Fibroblast of skin of left biceps (primary cell): ENCODE results near the gene KLHL17.
A peak's percentile ranks its signal among the peaks of the same experiment; 100 is the strongest.

Experiments
- DNase-seq, 2 experiments: peaks; one replicate each; pipeline ENCODE4 v3.0.0-alpha.2; 2013; ENCODE audit warnings: low read depth in 2 of 2

KLHL17 gene

DNA sequence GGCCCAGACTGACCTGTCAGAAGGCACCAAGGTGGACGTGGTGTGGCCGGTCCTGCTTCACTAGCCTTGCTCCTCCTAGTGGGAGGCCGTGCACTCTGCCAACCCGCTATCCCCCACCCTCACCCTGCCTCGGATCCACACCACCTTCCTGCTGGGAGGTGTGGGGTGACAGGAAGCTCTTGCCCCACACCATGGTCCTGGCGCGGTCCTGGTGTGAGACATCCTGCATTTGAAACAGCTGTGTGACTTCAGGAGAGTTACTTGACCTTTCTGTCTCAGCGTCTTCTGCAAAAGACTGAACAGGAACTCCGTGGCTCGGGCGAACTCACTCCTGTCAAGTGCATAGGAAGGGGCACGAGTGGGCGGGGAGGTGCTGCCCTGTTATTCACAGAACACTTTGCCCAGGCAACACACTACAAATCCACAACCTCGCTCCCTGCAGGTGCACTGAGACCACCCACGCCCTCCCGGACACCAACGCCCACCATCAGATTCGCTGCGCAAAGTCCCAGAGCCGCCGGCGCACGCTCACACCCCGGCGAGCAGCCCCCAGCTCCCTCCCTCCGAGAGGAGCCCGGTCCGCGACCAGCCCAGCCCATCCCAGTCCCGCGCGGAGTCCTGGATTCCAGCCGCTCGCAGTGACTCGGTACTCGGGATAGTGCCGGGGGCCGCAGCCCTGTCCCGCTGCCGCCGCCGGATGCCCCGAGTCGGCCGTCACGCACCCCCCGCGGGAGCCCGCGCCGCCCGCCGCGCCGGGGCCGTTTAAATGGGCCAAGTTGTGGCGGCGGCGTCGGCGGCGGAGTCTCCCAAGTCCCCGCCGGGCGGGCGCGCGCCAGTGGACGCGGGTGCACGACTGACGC is 37.0 kb upstream of the KLHL17 start, which contains the start of gene SAMD11:
Gene SAMD11 (plus strand): TSS at position 793 of the 860 bp plus-strand sequence. CDS start 509 bp downstream, outside the sequence.
- DNase-seq, result peak; percentile 75 to 77

DNA sequence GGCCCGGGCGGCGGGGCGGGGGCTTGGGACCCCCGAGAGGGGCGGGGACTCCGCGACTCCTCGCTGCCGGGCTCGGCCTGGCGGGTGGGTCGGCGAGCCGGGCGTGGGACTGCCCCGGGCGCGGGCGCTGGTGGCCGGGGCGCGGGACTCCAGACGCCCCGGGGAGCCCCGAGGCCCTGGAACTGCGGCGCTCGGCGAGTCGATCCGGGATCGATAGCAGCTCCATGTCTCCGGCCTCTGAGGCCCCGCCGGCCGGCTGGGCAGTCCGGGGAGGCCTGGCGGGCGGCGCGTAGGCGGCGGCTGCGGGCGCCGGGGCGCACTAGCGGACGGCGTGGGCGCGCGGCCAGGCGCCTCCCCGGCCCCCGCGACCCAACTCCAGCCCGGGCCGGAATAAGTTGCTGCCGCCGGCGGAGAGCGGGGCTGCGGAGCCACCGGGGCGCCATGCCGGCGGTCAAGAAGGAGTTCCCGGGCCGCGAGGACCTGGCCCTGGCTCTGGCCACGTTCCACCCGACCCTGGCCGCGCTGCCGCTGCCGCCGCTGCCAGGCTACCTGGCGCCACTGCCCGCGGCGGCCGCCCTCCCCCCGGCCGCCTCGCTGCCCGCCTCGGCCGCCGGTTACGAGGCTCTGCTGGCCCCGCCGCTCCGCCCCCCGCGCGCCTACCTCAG is 36.3 kb upstream of the KLHL17 start:
- DNase-seq, result no peak

DNA sequence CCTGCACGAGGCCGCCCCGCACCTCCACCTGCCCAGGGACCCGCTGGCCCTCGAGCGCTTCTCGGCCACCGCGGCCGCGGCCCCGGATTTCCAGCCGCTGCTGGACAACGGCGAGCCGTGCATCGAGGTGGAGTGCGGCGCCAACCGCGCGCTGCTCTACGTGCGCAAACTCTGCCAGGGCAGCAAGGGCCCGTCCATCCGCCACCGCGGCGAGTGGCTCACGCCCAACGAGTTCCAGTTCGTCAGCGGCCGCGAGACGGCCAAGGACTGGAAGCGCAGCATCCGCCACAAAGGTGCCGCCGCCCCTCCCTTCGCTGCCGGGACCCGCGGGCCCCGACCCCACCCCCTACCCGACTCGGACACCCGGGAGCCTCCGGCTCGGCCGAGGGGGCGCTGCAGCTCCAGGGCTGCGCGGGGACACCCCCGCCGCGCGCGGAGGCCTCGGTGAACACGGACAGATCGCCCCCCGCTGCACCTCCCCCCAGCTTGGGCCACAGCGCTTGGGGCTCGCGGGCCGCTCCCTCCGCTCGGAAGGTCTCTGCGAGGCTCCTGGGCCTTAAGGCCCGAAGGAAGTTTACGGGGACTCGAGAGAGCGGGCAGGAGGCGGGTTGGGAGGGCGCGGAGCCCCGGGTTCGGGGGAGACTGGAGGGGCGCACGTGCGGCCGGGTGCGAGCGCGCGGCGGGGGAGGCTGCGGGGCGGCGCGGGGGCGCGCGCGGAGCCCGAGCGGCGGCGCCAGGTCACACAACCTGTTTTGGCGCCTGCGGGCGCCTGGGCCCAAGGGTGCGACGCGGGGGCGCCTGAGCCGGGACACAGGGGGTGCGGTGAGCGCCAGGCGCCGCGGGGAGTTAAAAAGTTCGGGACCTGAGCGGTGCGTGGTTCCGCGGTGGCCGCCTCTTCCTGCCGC is 35.5 kb upstream of the KLHL17 start:
- DNase-seq, result no peak

DNA sequence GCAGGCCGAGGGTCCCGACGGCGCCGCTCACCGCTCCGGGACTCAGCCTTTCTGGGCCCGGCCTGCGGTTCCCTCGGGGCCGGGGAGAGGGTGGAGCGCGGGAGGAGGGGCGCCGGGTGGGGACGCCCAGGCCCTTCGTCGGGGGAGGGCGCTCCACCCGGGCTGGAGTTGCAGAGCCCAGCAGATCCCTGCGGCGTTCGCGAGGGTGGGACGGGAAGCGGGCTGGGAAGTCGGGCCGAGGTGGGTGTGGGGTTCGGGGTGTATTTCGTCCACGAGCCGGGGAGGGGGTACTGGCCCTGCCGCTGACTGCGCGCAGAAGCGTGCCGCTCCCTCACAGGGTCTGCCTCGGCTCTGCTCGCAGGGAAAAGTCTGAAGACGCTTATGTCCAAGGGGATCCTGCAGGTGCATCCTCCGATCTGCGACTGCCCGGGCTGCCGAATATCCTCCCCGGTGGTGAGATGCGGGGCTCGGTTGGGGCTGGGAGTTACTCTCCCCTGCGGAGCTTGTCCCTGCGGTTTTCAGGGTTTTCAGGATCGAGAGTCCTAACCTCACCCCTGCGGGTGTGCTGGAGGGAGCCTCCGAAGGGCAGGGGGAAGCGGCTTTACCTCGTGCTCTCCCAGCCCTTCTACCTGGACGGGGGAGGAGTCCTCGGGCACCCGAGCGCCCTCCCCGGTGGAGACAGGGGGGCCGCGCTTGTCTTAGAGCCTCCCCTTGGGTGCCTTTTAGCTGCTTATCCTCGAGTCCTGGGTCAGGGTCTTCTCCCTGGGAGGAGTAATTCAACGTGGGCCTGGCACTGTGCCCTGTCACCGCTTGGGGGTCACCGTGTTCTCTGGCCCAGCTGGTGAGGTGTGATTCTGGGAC is 34.6 kb upstream of the KLHL17 start:
- DNase-seq, result no peak

DNA sequence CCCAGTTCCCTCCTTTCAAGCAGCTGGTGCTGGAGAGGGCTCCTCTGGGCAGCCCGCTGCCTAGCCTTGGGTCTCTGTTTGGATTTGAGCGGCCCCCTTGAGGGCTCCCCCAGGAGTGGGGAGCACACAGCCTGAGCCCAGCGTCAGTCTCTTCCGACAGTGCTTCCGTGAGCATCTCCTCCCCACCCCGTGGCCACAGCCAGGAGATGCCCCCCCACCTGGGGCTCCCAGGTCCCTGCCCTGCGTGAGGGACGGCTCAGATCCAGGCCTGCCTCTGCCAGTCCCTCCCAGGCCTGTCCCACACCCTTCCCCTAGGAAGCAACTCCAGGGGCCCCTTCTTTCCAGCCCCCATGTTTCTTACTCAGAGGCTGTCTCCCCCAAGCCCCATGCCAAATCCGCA is 33.1 kb upstream of the KLHL17 start:
- DNase-seq, result no peak

DNA sequence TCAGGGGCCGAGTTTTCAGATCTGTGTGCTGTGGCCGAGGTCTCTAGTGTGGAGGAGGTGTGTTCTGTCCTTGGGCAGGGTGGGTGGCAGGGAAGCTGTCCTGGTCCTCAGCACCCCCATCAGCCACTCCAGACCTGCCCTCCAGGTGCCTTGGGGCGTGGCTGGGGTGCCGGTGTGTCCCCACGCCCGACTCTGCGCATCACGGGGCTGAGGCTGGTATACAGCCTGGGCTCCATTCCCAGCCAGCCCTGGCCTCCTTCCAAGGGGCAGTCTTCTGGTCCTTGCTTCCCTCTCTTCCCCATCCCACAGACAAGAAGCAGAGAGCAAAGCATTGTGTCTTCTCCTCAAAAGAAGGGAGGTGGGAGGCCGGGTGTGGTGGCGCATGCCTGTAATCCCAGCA is 32.6 kb upstream of the KLHL17 start:
- no peak for DNase-seq

DNA sequence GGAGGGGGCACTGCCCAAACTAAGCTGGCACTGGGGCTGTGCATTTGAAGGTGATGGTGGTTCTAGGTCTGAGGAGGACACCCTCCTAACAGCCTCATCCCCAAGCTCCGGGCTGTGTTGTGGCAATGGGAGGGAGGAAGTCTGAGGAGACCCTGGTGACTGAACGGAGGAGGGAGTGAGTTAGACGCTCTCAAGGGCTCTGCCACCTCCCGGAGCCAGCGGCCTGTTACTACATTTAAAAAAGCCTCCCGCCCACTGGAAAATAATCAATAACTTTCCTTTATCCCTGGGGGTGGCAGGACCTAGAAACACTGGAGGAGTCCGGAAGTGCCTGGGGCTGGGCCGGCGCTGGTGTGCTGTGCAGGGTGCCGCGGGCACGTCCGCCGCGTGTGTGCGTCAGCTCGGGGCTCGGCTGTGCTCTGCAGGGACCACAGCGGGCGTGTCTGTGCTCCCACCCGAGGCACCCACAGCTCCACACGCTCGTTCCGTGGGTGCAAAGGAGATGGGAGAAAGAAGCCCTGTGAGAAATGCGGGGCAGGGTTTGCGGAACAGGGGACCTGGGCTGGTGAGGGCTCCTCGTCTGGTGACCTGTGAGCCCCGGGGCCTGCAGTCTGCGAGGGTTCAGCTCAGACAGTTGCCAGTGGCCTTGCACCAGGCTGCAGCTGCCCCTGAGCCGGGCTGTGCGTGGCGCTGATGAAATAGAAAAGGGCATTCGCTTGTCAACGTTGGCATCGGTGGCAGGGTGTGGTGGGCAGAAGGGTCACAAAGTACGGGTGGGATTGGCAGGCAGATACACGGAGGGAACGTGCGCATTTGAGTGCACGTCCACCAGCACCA is 31.3 kb upstream of the KLHL17 start:
- DNase-seq, result no peak

DNA sequence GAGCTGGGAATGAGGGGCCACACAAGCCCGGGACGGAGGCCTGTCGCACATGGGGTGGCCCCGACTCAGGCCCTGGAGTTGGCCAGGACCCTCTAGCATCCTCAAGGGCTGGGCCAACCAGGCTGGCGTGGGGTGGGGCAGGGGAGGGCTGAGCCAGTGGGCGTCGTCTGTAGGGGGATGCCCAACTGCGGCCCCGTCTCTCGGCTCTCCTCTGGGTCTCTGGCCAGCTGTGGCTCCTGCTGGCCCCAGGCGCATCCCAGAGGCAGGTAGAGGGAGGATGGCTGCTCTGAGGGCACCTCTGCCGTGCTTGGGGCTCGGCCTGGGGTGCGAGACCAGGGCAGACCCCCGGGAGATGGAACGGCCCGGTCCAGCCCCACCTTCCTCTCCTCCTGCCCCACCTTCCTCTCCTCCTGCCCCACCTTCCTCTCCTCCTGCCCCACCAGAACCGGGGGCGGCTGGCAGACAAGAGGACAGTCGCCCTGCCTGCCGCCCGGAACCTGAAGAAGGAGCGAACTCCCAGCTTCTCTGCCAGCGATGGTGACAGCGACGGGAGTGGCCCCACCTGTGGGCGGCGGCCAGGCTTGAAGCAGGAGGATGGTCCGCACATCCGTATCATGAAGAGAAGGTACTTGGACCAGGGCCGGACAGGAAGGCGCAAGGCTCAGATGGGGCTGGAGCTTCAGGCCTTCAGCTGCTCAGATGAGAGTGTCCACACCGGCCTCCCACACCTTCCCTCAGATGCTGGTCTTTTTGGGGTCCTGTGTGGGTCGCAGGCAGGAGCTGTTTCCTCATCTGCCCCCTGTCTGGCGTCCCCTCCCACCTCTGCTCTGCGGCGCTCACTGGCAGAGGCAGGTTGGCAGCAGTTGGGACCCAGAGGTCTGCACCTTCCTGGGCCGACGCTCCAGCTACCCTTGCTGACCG is 30.4 kb upstream of the KLHL17 start:
- DNase-seq, result no peak

DNA sequence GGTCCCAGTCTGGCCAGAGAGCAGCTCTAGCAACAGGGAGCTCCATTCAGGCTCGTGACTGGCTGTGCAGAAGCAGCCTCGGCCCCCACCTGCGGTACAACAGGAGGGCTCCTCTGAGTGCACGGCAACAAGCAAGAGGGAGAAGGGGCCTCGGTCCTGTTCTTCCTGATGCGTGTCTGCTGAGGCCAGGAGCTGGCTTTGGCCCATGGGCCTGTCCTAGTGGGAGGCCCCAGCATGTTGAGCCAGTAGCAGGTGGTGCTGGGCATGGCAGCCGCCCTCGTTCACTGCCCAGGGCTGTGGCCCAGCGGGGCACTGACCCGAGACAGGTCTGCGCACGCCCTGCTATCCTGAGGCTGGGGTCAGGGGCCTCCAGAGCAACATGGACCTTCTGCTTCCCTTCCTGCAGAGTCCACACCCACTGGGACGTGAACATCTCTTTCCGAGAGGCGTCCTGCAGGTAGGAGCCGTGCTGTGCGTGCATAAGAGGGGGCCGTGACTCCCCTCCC is 29.7 kb upstream of the KLHL17 start:
- DNase-seq, result no peak

DNA sequence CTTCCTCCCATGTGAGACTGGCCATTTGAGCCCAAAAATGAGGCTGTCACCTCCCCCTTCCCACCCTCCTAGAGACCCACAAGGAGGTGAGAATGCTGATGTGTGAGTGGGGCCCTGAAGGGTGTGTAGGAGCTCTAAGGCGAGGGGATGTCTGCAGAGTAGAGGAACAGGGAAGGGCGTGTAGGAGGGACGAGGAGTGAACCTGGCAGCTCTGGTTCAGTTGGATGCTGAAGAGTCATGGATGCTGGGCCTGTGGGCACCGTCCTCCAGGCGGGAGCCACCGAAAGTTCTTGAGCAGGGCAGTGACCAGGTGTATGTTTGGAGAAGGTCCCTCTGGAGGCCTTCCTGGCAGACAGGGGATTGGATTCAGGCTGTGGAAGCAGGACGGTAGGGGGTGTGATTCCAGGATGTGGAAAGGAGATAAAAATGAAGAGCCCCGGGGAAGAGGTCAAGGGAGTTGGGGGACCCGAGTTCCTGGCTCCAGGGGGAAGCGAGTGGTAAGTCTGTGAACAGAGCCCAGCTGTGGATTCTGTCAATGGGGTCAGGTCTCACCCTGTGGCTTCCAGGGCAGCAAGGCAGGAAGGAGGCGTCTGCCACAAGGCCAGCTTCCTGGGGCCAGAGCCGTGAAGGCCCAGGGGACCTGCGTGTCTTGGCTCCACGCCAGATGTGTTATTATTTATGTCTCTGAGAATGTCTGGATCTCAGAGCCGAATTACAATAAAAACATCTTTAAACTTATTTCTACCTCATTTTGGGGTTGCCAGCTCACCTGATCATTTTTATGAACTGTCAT is 28.8 kb upstream of the KLHL17 start:
- no peak for DNase-seq

DNA sequence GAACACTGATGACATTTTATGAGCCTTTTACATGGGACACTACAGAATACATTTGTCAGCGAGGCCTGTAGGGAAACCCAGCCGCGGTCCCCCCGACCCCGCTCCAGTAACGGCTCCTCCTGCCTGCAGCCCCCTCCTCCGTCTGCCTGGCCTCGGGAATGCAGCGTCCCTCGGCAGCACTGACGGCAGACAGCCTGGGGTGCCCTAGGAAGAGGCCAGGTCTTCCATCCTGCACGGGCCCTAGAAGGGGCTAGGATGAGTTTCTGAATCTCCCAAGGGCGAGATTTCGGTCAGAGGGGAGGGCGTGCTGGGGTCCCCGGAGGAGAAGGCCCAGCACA is 28.2 kb upstream of the KLHL17 start:
- no peak for DNase-seq

DNA sequence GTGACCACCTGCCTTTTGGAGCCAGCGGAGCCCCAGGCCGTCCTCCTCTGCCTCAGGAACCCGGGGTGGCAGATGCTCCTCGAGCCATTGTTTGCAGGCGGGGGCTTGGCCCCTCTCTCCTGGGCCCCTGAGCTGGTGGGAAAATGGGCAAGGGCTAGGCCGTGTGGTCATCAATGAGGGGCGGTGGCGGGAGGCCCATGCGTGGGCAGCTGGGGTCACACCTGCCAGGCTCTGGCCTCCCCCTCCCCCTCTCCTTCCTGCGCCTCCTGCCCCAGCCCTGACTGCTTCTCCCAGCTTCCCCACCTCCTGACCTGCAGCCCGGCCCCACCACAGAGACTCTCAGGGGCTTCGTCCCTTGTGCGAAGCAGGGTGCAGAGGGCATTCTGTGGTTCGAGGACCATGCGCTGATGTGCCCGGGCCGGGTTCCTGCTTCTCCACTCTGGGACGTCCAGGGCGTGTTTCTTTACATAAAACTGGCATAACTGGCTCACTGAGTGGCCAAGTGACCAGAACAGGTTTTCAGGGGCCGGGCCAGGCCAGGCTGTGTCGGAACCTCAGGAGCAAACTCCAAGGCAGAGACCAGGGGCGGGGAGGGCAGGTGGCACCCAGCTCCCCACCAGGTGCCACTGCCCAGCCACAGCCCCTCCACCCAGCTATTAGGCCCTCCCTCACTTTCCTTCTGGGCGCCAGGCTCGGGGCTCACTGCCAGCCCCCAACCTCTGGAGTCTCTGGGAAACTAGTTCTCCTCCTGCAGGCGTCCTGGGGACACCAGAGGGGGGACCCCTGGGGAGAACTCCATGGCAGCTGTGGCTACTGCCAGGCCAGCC is 27.4 kb upstream of the KLHL17 start:
- DNase-seq, result no peak

DNA sequence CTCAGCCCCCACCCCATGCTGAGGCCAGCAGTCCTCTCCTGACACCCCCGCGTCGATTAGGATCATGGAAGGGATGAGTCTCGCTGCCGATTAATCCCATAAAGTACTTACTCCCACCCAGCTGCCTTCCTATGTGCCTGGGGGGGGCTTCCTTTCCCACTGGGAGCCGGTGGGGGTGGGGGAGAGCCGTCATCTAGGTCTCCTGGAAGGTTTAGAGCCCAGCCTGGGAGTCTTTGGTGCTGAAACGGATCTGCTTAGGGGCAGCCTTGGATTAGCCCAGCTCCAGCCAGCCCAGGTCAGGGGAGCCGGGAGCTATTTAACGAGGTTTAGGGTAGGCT is 26.8 kb upstream of the KLHL17 start:
- DNase-seq, result no peak

DNA sequence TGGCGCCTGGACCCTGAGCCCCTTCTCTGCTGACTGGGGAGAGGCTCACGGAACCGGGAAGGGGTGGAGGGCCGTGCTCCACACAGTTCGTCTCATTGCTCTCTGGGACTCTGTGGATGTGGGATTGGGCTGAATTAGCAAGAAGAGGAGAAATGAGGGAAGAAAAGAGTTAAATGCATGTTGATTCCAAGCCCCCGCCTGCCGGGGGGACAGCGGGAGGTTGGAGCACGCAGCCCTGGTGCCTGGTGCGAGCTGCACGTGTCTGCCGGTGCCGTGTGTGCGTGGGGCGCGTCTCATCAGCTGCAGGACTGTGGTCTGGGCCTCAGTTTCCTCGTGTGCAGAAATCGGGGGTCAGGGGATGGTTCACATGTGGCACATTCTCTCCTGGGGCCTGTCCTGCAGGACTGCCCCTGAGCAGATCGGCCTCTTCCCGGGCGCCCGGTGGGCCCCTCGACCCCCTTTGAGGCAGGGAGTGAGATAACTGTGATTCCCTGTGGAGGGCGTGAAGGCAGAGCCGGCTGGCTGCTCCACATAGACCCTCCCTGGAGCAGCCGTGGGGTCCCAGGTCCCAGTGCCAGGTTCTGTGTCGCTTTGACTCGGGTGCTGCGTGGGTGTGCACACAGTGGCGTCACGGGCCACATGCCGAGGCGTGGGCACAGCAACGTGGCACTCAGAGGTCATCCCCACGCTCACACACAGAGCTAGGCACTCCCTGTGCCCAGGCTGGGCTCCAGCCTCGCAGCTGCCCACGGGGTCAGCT is 25.2 kb upstream of the KLHL17 start:
- no peak for DNase-seq

DNA sequence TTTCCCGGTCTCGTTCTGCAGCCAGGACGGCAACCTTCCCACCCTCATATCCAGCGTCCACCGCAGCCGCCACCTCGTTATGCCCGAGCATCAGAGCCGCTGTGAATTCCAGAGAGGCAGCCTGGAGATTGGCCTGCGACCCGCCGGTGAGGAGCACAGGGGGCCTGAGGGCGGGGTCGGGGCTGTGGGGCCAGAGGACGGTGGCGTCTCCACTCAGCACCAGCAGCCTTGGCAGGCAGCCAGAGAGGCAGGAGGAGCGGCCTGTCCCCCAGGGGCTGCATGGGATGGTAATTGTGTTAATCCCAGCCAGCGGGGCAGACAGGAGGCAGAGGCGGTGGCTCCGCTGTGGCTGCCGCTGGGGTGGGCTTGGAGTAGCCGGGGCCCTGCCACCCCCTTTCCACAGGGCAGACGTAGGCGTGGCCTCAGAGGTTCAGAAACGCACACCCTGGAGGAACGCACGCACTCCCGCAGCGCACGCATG is 24.6 kb upstream of the KLHL17 start:
- DNase-seq, result no peak
